Measurements from ENCODE around the gene TAF4B. TPM values are rescaled to one million over a fixed set of nuclear protein-coding genes. Genes with fewer than 3 reads are reported as not detected.

Gene TAF4B
- total and polyA plus RNA-seq, 2 of the 8 experiments (the other 6 are each of a cell fraction or from before 2014, with no cell fraction given), result 9.3 to 19.8 TPM

GRCh38 chr18:26350961-26351360, 124.7 kb downstream of the TAF4B start:
- Histone ChIP-seq H2BK5ac (ENCODE audit: low read depth, low read length) (no peak overlapping the region), H3K9ac (replicated peaks in 1 of 4; ENCODE audit: extremely low read depth in 1 of 4, low read depth in 3 of 4, low read length in 3 of 4) (no peak overlapping the region), H4K8ac (ENCODE audit: extremely low read depth, insufficient read depth, low read length) (no peak overlapping the region), H3K79me2 (ENCODE audit: control insufficient read depth in 1 of 2, insufficient read depth in 2 of 2, low read length in 2 of 2) (no peaks in the 10 kb centered on the region), H3K4me1 (replicated peaks in 1 of 4; ENCODE audit: control insufficient read depth in 3 of 4, insufficient read depth in 4 of 4, low read length in 3 of 4) (no peaks in the 10 kb centered on the region), H2AK5ac (ENCODE audit: low read depth, low read length) (no peak overlapping the region), H4K91ac (replicated peaks; ENCODE audit: insufficient read length, low read length) (no peak overlapping the region), H2BK15ac (ENCODE audit: low read length) (no peak overlapping the region), H2BK12ac (ENCODE audit: low read depth, low read length) (no peak overlapping the region), H3K4me3 (ENCODE audit: extremely low read depth in 1 of 4, insufficient read depth in 2 of 4, low read depth in 3 of 4, low read length in 4 of 4) (no peak overlapping the region), H2BK120ac (replicated peaks; ENCODE audit: low read depth, low read length) (no peak overlapping the region), H2BK20ac (ENCODE audit: low read length) (no peak overlapping the region), H3K79me1 (ENCODE audit: low read depth, low read length) (no peaks in the 10 kb centered on the region), H3K14ac (ENCODE audit: insufficient read length) (no peak overlapping the region), H3K36me3 (ENCODE audit: control insufficient read depth in 2 of 4, insufficient read depth in 4 of 4, low read length in 3 of 4) (peaks cover 0 to 4% (median 0%) of the 10 kb centered on the region in 4 experiments; a peak in 3 of 8 replicates), H3K4me2 (ENCODE audit: insufficient read depth in 1 of 2, low read depth in 2 of 2, low read length in 2 of 2) (no peak overlapping the region), H3K18ac (ENCODE audit: extremely low read depth, low read length) (no peak overlapping the region), H3K27ac (ENCODE audit: low read depth, low read length) (no peak overlapping the region), H4K20me1 (replicated peaks in 1 of 2; ENCODE audit: control insufficient read depth in 1 of 2, insufficient read depth in 2 of 2, low read length in 2 of 2) (no peaks in the 10 kb centered on the region), H3K56ac (replicated peaks; ENCODE audit: insufficient read length, low read depth, low read length) (no peak overlapping the region), H3K27me3 (replicated peaks in 1 of 4; ENCODE audit: control insufficient read depth in 3 of 4, extremely low read depth in 1 of 4, insufficient read depth in 3 of 4, low read length in 3 of 4) (no peaks in the 10 kb centered on the region), H3K9me3 (ENCODE audit: insufficient read depth in 2 of 2, low read depth in 1 of 2, low read length in 1 of 2) (peaks cover 4% of the 10 kb centered on the region in 2 experiments), H2AFZ (ENCODE audit: low read length) (no peak overlapping the region), H3K4ac (replicated peaks; ENCODE audit: insufficient read length, low read depth, low read length) (no peak overlapping the region), H3K23me2 (ENCODE audit: low read depth, low read length) (no peaks in the 10 kb centered on the region), H4K5ac (ENCODE audit: insufficient read length, low read depth, low read length) (no peak overlapping the region), H3K23ac (ENCODE audit: insufficient read length) (no peak overlapping the region)
- ChIA-PET POLR2A (ENCODE audit: partially characterized antibody) (no interaction called here), CTCF (ENCODE audit: partially characterized antibody) (interaction anchor here (1.0 kb wide), 1 partner anchor 15 kb away, joined by 4 read pairs; no protein-coding TSS in a partner anchor)
- FAIRE-seq (no peak), DNase-seq (ENCODE audit: low read depth in 1 of 2, low spot score in 2 of 2) (no peak)
- peak; percentile 60; the same call in 1 of the 2 replicates for TF ChIP-seq KDM1A (IDR thresholded peaks at IDR 0.05; ENCODE audit: borderline replicate concordance, low read length)
- TF ChIP-seq TAF1 (IDR thresholded peaks at IDR 0.05; ENCODE audit: low read depth, low read length), result no peak
